ENCODE data around the gene ANTXR1. TPM values are rescaled to one million over a fixed set of nuclear protein-coding genes. Genes with fewer than 3 reads are reported as not detected.

Gene ANTXR1
- total RNA-seq, 1 experiment from 2014 or later: 48.3 TPM

- ChIA-PET POLR2A (ENCODE audit: unreplicated experiment) (no interaction called here), CTCF (no interaction called here)
- no peak for TF ChIP-seq CTCF (conservative IDR thresholded peaks at IDR 0.05)
- Histone ChIP-seq H3K9me3 (ENCODE audit: insufficient read depth, low read depth) (no peaks in the 10 kb centered on the region), H3K36me3 (ENCODE audit: low read depth) (no peaks in the 10 kb centered on the region), H3K27me3 (ENCODE audit: insufficient read depth, low read depth) (no peaks in the 10 kb centered on the region), H3K9me2 (ENCODE audit: insufficient read depth) (no peaks in the 10 kb centered on the region), H3K4me1 (replicated peaks; ENCODE audit: insufficient read depth) (peaks cover 11% of the 10 kb centered on the region), H3F3A (ENCODE audit: insufficient read depth, low read depth) (no peaks in the 10 kb centered on the region), H3K79me2 (ENCODE audit: low read depth) (no peaks in the 10 kb centered on the region), H3K27ac (no peak overlapping the region), H3K4me2 (peak overlapping the region; percentile 18; the same call in 1 of the 2 replicates), H2AFZ (no peak overlapping the region), H3K4me3 (no peak overlapping the region), H4K20me1 (ENCODE audit: insufficient read depth) (no peaks in the 10 kb centered on the region)
- BruUV-seq (replicated peaks): no TSS peak
- intact Hi-C loops (cut with micrococcal nuclease; ENCODE audit: unreplicated experiment): no loop called here
- DNase-seq: no peak
Measured at GRCh38 chr2:69223759-69224511, 211.0 kb downstream of the ANTXR1 start.

GRCh38 chr2:69224512-69224837, 211.5 kb downstream of the ANTXR1 start:
- Histone ChIP-seq H3K9me3 (ENCODE audit: insufficient read depth, low read depth) (no peaks in the 10 kb centered on the region), H3K27ac (no peak overlapping the region), H3K4me3 (no peak overlapping the region), H2AFZ (no peak overlapping the region), H3K79me2 (ENCODE audit: low read depth) (no peaks in the 10 kb centered on the region), H3K4me1 (replicated peaks; ENCODE audit: insufficient read depth) (peaks cover 11% of the 10 kb centered on the region), H3K4me2 (peak overlapping the region; percentile 18; the same call in 1 of the 2 replicates), H3F3A (ENCODE audit: insufficient read depth, low read depth) (no peaks in the 10 kb centered on the region), H3K36me3 (ENCODE audit: low read depth) (no peaks in the 10 kb centered on the region), H4K20me1 (ENCODE audit: insufficient read depth) (no peaks in the 10 kb centered on the region), H3K27me3 (ENCODE audit: insufficient read depth, low read depth) (no peaks in the 10 kb centered on the region), H3K9me2 (ENCODE audit: insufficient read depth) (no peaks in the 10 kb centered on the region)
- DNase-seq: no peak
- POLR2A ChIA-PET (ENCODE audit: unreplicated experiment): no interaction called here
- TF ChIP-seq EZH2 (IDR thresholded peaks at IDR 0.05; ENCODE audit: low read depth) (no peak), CTCF (conservative IDR thresholded peaks at IDR 0.05) (no peak)
- intact Hi-C loops (cut with micrococcal nuclease; ENCODE audit: unreplicated experiment): no loop called here
- BruUV-seq (replicated peaks): no TSS peak
- CTCF ChIA-PET: no interaction called here

GRCh38 chr2:69225933-69226332, 213.0 kb downstream of the ANTXR1 start:
- Histone ChIP-seq H4K20me1 (ENCODE audit: insufficient read depth) (no peaks in the 10 kb centered on the region), H3K4me1 (replicated peaks; ENCODE audit: insufficient read depth) (peaks cover 11% of the 10 kb centered on the region), H3F3A (ENCODE audit: insufficient read depth, low read depth) (no peaks in the 10 kb centered on the region), H3K36me3 (ENCODE audit: low read depth) (no peaks in the 10 kb centered on the region), H3K9me2 (ENCODE audit: insufficient read depth) (no peaks in the 10 kb centered on the region), H3K9me3 (ENCODE audit: insufficient read depth, low read depth) (no peaks in the 10 kb centered on the region), H3K27me3 (ENCODE audit: insufficient read depth, low read depth) (no peaks in the 10 kb centered on the region), H3K79me2 (ENCODE audit: low read depth) (no peaks in the 10 kb centered on the region), H3K4me3 (no peak overlapping the region), H3K4me2 (no peak overlapping the region), H2AFZ (no peak overlapping the region), H3K27ac (no peak overlapping the region)
- ChIA-PET CTCF (no interaction called here), POLR2A (ENCODE audit: unreplicated experiment) (no interaction called here)
- BruUV-seq (replicated peaks): no TSS peak
- intact Hi-C loops (cut with micrococcal nuclease; ENCODE audit: unreplicated experiment): no loop called here
- no peak for TF ChIP-seq EZH2 (IDR thresholded peaks at IDR 0.05; ENCODE audit: low read depth)
- no peak for TF ChIP-seq CTCF (conservative IDR thresholded peaks at IDR 0.05)
- no peak for DNase-seq
